ENCODE results near the gene ODF4. TPM values are rescaled to one million over a fixed set of nuclear protein-coding genes. Genes with fewer than 3 reads are reported as not detected.

Gene ODF4
- polyA plus RNA-seq, 3 donors = not detected

GRCh38 chr17:8365143-8365542 is 25.5 kb downstream of the ODF4 start:
- H3K27ac Mint-ChIP-seq = no peak overlapping the region
- no CpG with 5 or more reads among the region's 1 CpG for WGBS (ENCODE audit: insufficient coverage)
- peaks cover 14% of the 10 kb centered on the region for H3K4me1 Mint-ChIP-seq
- H3K27me3 Mint-ChIP-seq (ENCODE audit: low read depth in 3 of 3) = no peaks in the 10 kb centered on the region
- no peaks in the 10 kb centered on the region for H3K9me3 Mint-ChIP-seq
- Histone ChIP-seq H3K27ac (ENCODE audit: low read depth in 1 of 2, low read length in 2 of 2) (no peak overlapping the region), H3K27me3 (ENCODE audit: control insufficient read depth in 2 of 2, insufficient read depth in 2 of 2, low read length in 2 of 2) (no peaks in the 10 kb centered on the region), H3K36me3 (replicated peaks in 1 of 2; ENCODE audit: control insufficient read depth in 1 of 2, insufficient read depth in 2 of 2, low read length in 2 of 2) (peaks cover 3 to 15% of the 10 kb centered on the region in 2 donors), H3K4me1 (ENCODE audit: control insufficient read depth in 1 of 2, insufficient read depth in 2 of 2, low read length in 2 of 2) (peaks cover 10 to 13% of the 10 kb centered on the region in 2 donors), H4K20me1 (ENCODE audit: insufficient read depth, low read length) (no peaks in the 10 kb centered on the region), H3K9me3 (replicated peaks in 1 of 2; ENCODE audit: control insufficient read depth in 1 of 2, insufficient read depth in 1 of 2, low read length in 2 of 2) (no peaks in the 10 kb centered on the region), H3K4me3 (replicated peaks in 1 of 3; ENCODE audit: low read depth in 2 of 3, low read length in 3 of 3) (no peak overlapping the region), H2AFZ (ENCODE audit: insufficient read depth, low read depth, low read length, poor library complexity, severe bottlenecking) (no peak overlapping the region), H3K9ac (ENCODE audit: insufficient read depth, low read length, poor library complexity, severe bottlenecking) (no peak overlapping the region), H3K4me2 (replicated peaks; ENCODE audit: extremely low read depth, low read length, poor library complexity, severe bottlenecking) (no peak overlapping the region), H3K79me2 (ENCODE audit: insufficient read depth, low read length) (no peaks in the 10 kb centered on the region)
- no peak for TF ChIP-seq CTCF (IDR thresholded peaks at IDR 0.05)
- intact Hi-C loops (cut with micrococcal nuclease) = no loop called here
- peaks cover 12 to 31% of the 10 kb centered on the region in 2 donors for H3K36me3 Mint-ChIP-seq
- H3K4me3 Mint-ChIP-seq = no peak overlapping the region
- no peak for DNase-seq

- Mint-ChIP-seq H3K4me1 (peaks cover 14% of the 10 kb centered on the region), H3K27ac (no peak overlapping the region), H3K4me3 (no peak overlapping the region), H3K27me3 (ENCODE audit: low read depth in 3 of 3) (no peaks in the 10 kb centered on the region), H3K9me3 (no peaks in the 10 kb centered on the region), H3K36me3 (peaks cover 14 to 33% of the 10 kb centered on the region in 2 donors)
- H3K4me1 ChIP-seq (ENCODE audit: control insufficient read depth in 1 of 2, insufficient read depth in 2 of 2, low read length in 2 of 2) = peaks cover 19 to 21% of the 10 kb centered on the region in 2 donors
- H3K36me3 ChIP-seq (replicated peaks in 1 of 2; ENCODE audit: control insufficient read depth in 1 of 2, insufficient read depth in 2 of 2, low read length in 2 of 2) = peaks cover 3 to 15% of the 10 kb centered on the region in 2 donors
- no peaks in the 10 kb centered on the region for H4K20me1 ChIP-seq (ENCODE audit: insufficient read depth, low read length)
- no peak for DNase-seq
- no peak overlapping the region for H2AFZ ChIP-seq (ENCODE audit: insufficient read depth, low read depth, low read length, poor library complexity, severe bottlenecking)
- no CpG with 5 or more reads among the region's 2 CpGs for WGBS (ENCODE audit: insufficient coverage)
- no peaks in the 10 kb centered on the region for H3K9me3 ChIP-seq (replicated peaks in 1 of 2; ENCODE audit: control insufficient read depth in 1 of 2, insufficient read depth in 1 of 2, low read length in 2 of 2)
- intact Hi-C loops (cut with micrococcal nuclease) = no loop called here
- no peak for TF ChIP-seq CTCF (IDR thresholded peaks at IDR 0.05)
- no peak overlapping the region for H3K9ac ChIP-seq (ENCODE audit: insufficient read depth, low read length, poor library complexity, severe bottlenecking)
- no peaks in the 10 kb centered on the region for H3K79me2 ChIP-seq (ENCODE audit: insufficient read depth, low read length)
- H3K27ac ChIP-seq (ENCODE audit: low read depth in 1 of 2, low read length in 2 of 2) = no peak overlapping the region
- no peaks in the 10 kb centered on the region for H3K27me3 ChIP-seq (ENCODE audit: control insufficient read depth in 2 of 2, insufficient read depth in 2 of 2, low read length in 2 of 2)
- no peak overlapping the region for H3K4me2 ChIP-seq (replicated peaks; ENCODE audit: extremely low read depth, low read length, poor library complexity, severe bottlenecking)
- H3K4me3 ChIP-seq (replicated peaks in 1 of 3; ENCODE audit: low read depth in 2 of 3, low read length in 3 of 3) = no peak overlapping the region
These were observed 26.6 kb downstream of the ODF4 start for GRCh38 chr17:8366231-8366630.
